K562 (cell line): Measurements from ENCODE around the gene SOHLH1. TPM values are rescaled to one million over a fixed set of nuclear protein-coding genes. Genes with fewer than 3 reads are reported as not detected.
A peak's percentile ranks its signal among the peaks of the same experiment; 100 is the strongest.

ENCODE experiments used
- ATAC-seq: fragments of 200-7000 bp; cut with Tn5 transposase; 3 replicates; pipeline ENCODE4 v1.9.1; 2020; ENCODE audit warnings: moderate library complexity
- BruUV-seq: library from RNA; stranded (reverse); fragments of 400-500 nt; replicated peaks from 2 replicates; lab custom pipeline; 2021; lab: Mats Ljungman, UMichigan
- CTCF ChIA-PET: fragments of 300-600 bp; formaldehyde crosslinking; extraction: SDS; loops from one replicate; lab custom pipeline; 2021; ENCODE audit warnings: low intra/inter-chr PET ratio; lab: Yijun Ruan, JAX
- POLR2A ChIA-PET: fragments of 300-600, 350-650 bp; sonication (Branson Sonifier 250); formaldehyde crosslinking; extraction: SDS; loops from one replicate; lab custom pipeline; 2021; ENCODE audit warnings: antibody characterized with exemption, inconsistent platforms; lab: Yijun Ruan, JAX
- DNase-seq, 4 experiments: peaks; one replicate each; pipeline versions ENCODE4 v3.0.0 to v3.0.0-alpha.2; 2011 to 2018; ENCODE audit warnings: low spot score in 3 of 4, mixed read lengths in 3 of 4; ENCODE audit errors: extremely low read depth in 1 of 4
- FAIRE-seq: peaks from 2 replicates; lab custom pipeline; 2011; peaks lifted over from hg19 to GRCh38; lab: Jason Lieb, UNC
- H2AFZ ChIP-seq: 2 replicates; pipeline ENCODE4 v1.6.0; 2011; ENCODE audit warnings: low read depth, low read length, control low read depth, inconsistent platforms
- H3K27ac ChIP-seq: fragments of 200-600 bp; 3 replicates; pipeline ENCODE4 v1.8.0; 2011; ENCODE audit warnings: low read depth, mild to moderate bottlenecking, control low read depth, inconsistent platforms, low read length, moderate library complexity, mixed read lengths; ENCODE audit errors: extremely low read depth
- H3K27me3 ChIP-seq, 2 experiments: fragments of 300-600 bp in 1 of 2; 2 replicates in 1 of 2; 3 replicates in 1 of 2; pipeline versions ENCODE4 v1.6.0 to v1.8.0; 2011; ENCODE audit warnings: inconsistent platforms in 2 of 2, low read length in 2 of 2, mild to moderate bottlenecking in 1 of 2, mixed read lengths in 1 of 2, moderate library complexity in 1 of 2; ENCODE audit not compliant: control insufficient read depth in 2 of 2, insufficient read depth in 2 of 2
- H3K36me3 ChIP-seq: fragments of 300-600 bp; 3 replicates; pipeline ENCODE4 v1.8.0; 2011; ENCODE audit warnings: mild to moderate bottlenecking, low read length, inconsistent platforms; ENCODE audit not compliant: control insufficient read depth, insufficient read depth
- H3K4me1 ChIP-seq, 2 experiments: fragments of 200-600 bp in 1 of 2; replicated peaks in 1 of 2; 2 replicates in 1 of 2; 3 replicates in 1 of 2; pipeline versions ENCODE4 v1.5.1 to v1.8.0; 2011; ENCODE audit warnings: inconsistent platforms in 2 of 2, low read length in 2 of 2, mild to moderate bottlenecking in 1 of 2, mixed read lengths in 1 of 2, moderate library complexity in 1 of 2; ENCODE audit not compliant: control insufficient read depth in 2 of 2, insufficient read depth in 2 of 2
- H3K4me2 ChIP-seq: 2 replicates; pipeline ENCODE4 v1.6.1; 2011; ENCODE audit warnings: low read length, control low read depth, inconsistent platforms, mixed read lengths; ENCODE audit not compliant: insufficient read depth
- H3K4me3 ChIP-seq: fragments of 200-600 bp; sonication (generic), shearing (Covaris generic); 2 replicates; pipeline ENCODE4 v1.5.1; 2016; ENCODE audit warnings: control low read depth, inconsistent platforms
- H3K79me2 ChIP-seq: fragments of 200-600 bp; 3 replicates; pipeline ENCODE4 v1.8.0; 2011; ENCODE audit warnings: low read length, inconsistent platforms; ENCODE audit not compliant: control insufficient read depth, insufficient read depth
- H3K9ac ChIP-seq, 2 experiments: 2 replicates each; pipeline versions ENCODE4 v1.6.0 to v1.6.1; 2011; ENCODE audit warnings: low read depth in 2 of 2, low read length in 2 of 2, control low read depth in 1 of 2, inconsistent platforms in 1 of 2, mild to moderate bottlenecking in 1 of 2, mixed read lengths in 1 of 2; ENCODE audit not compliant: insufficient read depth in 1 of 2
- H3K9me1 ChIP-seq: one replicate; pipeline ENCODE4 v1.6.0; 2011; ENCODE audit warnings: inconsistent platforms, mild to moderate bottlenecking, low read length, moderate library complexity; ENCODE audit not compliant: control insufficient read depth, insufficient read depth
- H3K9me3 ChIP-seq: replicated peaks from 2 replicates; pipeline ENCODE4 v1.5.1; 2011; ENCODE audit warnings: low read depth, low read length, inconsistent platforms; ENCODE audit not compliant: control insufficient read depth, insufficient read depth
- H4K20me1 ChIP-seq: replicated peaks from 2 replicates; pipeline ENCODE4 v1.6.1; 2011; ENCODE audit warnings: low read length, inconsistent platforms, mixed read lengths; ENCODE audit not compliant: control insufficient read depth, insufficient read depth
- ZNF699 ChIP-seq: fragments of 250-450 bp; sonication (Bioruptor Pico); IDR thresholded peaks from 2 replicates; pipeline ENCODE4 v1.8.0; 2021; ENCODE audit warnings: mild to moderate bottlenecking, moderate library complexity; ENCODE audit not compliant: insufficient replicate concordance
- WGBS: fragments of 100-300 bp; shearing (Covaris generic); methylation state at CpG from one replicate; pipeline ENCODE4 v1.1.6; 2016; ENCODE audit warnings: low coverage, mixed read lengths; ENCODE audit not compliant: insufficient coverage; ENCODE audit errors: missing lambda C conversion rate; 5-methylcytosine and 5-hydroxymethylcytosine counted together
- in situ Hi-C: fragments of 300-500 bp; cut with MboI; formaldehyde crosslinking; loops from 4 replicates; pipeline ENCODE4 v1.15.0; 2018; ENCODE audit warnings: inconsistent platforms, mixed read lengths
- intact Hi-C: fragments of 100-400 bp; cut with micrococcal nuclease; formaldehyde crosslinking; loops from 2 replicates; pipeline ENCODE4 v1.14.2; 2022
- polyA plus RNA-seq, 8 experiments: library from polyadenylated mRNA; depleted of rRNA in 4 of 8; stranded (reverse) in 5 of 8; unstranded in 3 of 8; fragments of >200 nt; fragmentation: Nextera tagmentation in 2 of 8; fragmentation: Illumina TruSeq in 1 of 8; extraction: Ambion mirVana in 2 of 8; extraction: Trizol in 1 of 8; gene quantifications; 2 replicates each; pipeline versions ENCODE4 v1.2.1 to v1.2.3, GENCODE V29; 2011 to 2014; ENCODE audit warnings: inconsistent platforms in 1 of 8, missing spikeins in 1 of 8
- total RNA-seq, 7 experiments: library from RNA; depleted of rRNA in 6 of 7; stranded (reverse); fragments of >200 nt in 6 of 7; fragmentation: Illumina TruSeq in 2 of 7; extraction: Trizol in 2 of 7; gene quantifications; 2 replicates each; pipeline versions ENCODE4 v1.2.1 to v1.2.3, GENCODE V29; 2011 to 2021; ENCODE audit warnings: low replicate concordance in 1 of 7
- TF ChIP-seq, protein P1 (sequence below), 2 experiments: IDR thresholded peaks; 2 replicates each; pipeline ENCODE4 v1.6.1; 2012; ENCODE audit warnings: improper control_type of control experiment in 2 of 2, low read depth in 2 of 2, low read length in 2 of 2, borderline replicate concordance in 1 of 2

The SOHLH1 gene
- total and polyA plus RNA-seq, 9 of the 15 experiments (the other 6 are each of a cell fraction or from before 2014, with no cell fraction given): 0.17 to 0.41 (median 0.29) TPM; not detected in 6

- ATAC-seq (no peak), DNase-seq (no peak), FAIRE-seq (no peak)
- Histone ChIP-seq H3K27ac (no peak overlapping the region), H3K27me3 (peaks cover 19 to 82% of the 10 kb centered on the region in 2 experiments; a peak in 3 of 5 replicates), H3K79me2 (no peaks in the 10 kb centered on the region), H3K4me1 (peaks cover 0 to 44% of the 10 kb centered on the region in 2 experiments; a peak in 1 of 5 replicates), H3K9me3 (no peaks in the 10 kb centered on the region), H3K9me1 (no peaks in the 10 kb centered on the region), H3K9ac (no peak overlapping the region), H3K36me3 (no peaks in the 10 kb centered on the region), H3K4me3 (no peak overlapping the region), H3K4me2 (no peak overlapping the region), H4K20me1 (no peaks in the 10 kb centered on the region; the same call in 1 of the 2 replicates), H2AFZ (no peak overlapping the region)
- WGBS: 2% methylated on average over 21 of the region's 24 CpGs
- intact Hi-C loops: no loop called here
- in situ Hi-C loops: no loop called here
- BruUV-seq: no TSS peak
- no peak for TF ChIP-seq ZNF699
- TF ChIP-seq, protein P1, sequence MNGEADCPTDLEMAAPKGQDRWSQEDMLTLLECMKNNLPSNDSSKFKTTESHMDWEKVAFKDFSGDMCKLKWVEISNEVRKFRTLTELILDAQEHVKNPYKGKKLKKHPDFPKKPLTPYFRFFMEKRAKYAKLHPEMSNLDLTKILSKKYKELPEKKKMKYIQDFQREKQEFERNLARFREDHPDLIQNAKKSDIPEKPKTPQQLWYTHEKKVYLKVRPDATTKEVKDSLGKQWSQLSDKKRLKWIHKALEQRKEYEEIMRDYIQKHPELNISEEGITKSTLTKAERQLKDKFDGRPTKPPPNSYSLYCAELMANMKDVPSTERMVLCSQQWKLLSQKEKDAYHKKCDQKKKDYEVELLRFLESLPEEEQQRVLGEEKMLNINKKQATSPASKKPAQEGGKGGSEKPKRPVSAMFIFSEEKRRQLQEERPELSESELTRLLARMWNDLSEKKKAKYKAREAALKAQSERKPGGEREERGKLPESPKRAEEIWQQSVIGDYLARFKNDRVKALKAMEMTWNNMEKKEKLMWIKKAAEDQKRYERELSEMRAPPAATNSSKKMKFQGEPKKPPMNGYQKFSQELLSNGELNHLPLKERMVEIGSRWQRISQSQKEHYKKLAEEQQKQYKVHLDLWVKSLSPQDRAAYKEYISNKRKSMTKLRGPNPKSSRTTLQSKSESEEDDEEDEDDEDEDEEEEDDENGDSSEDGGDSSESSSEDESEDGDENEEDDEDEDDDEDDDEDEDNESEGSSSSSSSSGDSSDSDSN (IDR thresholded peaks at IDR 0.05; ENCODE audit: borderline replicate concordance in 1 of 2, low read depth in 2 of 2, low read length in 2 of 2): peak in 1 of 2 experiments; percentile 57; a peak in 1 of 4 replicates
- ChIA-PET CTCF (no interaction called here), POLR2A (interaction anchor here (1.2 kb wide), 1 partner anchor 24 kb away, joined by 4 read pairs; no protein-coding TSS in a partner anchor)
These were observed 46.5 kb upstream of the SOHLH1 start for GRCh38 chr9:135745686-135746324.
